GM18519 (cell line): ENCODE measurements around the gene BMPR1A.

Experiments
- ATAC-seq: cut with Tn5 transposase; IDR thresholded peaks from one replicate; pipeline ENCODE4 v1.9.1; 2021; ENCODE audit warnings: mild to moderate bottlenecking, moderate library complexity; ENCODE audit not compliant: unreplicated experiment, low FRiP score

Gene BMPR1A

DNA sequence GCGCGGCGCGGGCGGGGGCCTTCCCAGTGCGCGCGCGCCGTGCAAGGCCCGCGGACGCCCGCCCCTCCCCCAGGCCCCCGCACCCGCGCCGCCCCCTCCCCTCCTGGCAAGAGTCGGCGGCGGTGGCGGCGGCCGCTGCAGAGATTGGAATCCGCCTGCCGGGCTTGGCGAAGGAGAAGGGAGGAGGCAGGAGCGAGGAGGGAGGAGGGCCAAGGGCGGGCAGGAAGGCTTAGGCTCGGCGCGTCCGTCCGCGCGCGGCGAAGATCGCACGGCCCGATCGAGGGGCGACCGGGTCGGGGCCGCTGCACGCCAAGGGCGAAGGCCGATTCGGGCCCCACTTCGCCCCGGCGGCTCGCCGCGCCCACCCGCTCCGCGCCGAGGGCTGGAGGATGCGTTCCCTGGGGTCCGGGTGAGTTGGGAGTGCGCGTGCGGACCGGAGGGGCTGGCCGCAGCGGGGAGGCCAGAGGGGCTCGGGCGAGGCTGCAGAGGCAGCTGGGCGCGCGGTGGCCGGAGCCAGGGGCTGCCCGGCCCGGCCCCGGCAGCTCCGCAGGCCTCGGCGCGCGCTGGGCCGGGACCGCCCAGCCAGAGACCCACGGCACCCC lies at the start of gene BMPR1A:
Gene BMPR1A (plus strand): TSS at position 109 of the 602 bp plus-strand sequence. CDS start 119,400 bp downstream, outside the sequence.
- peak; percentile 25 for ATAC-seq

DNA sequence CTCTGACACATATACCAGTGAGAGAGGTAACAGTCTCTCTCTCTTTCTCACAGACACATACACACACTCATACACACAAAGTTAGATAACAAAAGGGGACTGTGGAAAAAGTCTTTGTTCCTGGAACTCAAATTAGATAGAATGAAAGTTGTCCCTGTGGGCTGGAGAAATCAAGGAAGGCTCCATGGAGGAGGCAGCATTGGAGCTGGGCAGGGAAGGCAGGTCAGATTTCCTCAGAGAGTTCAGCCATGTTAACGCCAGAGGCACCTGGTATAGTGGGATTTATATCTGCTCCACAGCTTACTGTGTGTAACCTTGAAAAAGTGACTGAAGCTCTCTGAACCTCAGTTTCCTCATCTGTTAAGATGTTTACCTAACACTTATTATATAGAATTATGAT lies 49.4 kb upstream of the BMPR1A start:
- no peak for ATAC-seq

- no peak for ATAC-seq
These were observed 48.9 kb upstream of the BMPR1A start for GRCh38 chr10:86707505-86707904.

DNA sequence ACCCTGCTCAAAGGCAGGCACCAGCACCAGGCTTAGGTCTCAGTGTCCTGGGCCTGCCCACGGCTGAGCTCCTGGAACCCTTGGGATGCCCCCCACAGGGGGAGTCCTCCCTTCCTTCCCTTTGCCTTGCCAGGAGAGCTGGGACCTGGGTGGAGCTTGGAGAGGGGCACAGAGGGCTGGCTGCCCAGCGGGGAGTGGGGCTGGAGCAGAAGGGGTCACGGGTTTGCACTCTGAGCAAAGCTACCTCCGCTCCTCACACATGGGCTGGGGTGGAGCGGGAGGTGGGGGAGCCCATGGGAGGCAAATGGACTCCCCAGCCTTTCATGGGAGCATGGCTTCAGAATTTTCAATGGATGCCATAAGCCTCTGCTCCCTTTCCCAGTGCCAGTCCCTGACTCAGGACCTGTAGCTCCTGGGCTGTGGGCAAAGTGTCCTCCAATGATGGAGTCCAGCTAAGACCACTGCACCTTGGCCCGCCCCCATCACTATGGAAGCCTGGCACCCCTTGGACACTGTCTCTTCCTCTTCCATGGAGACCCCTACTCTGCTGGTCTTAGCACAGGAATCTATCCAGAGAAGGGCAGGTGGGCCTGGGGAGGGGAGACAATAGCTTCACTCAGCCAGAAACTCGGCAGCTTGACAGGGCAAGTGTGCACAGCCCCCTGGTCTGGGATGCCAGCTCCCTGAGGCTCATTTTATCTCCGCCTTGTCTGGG lies 48.2 kb upstream of the BMPR1A start:
- ATAC-seq: no peak

- no peak for ATAC-seq
These were observed 47.5 kb upstream of the BMPR1A start for GRCh38 chr10:86708783-86709380.

- no peak for ATAC-seq
These were observed 46.8 kb upstream of the BMPR1A start for GRCh38 chr10:86709396-86710185.

DNA sequence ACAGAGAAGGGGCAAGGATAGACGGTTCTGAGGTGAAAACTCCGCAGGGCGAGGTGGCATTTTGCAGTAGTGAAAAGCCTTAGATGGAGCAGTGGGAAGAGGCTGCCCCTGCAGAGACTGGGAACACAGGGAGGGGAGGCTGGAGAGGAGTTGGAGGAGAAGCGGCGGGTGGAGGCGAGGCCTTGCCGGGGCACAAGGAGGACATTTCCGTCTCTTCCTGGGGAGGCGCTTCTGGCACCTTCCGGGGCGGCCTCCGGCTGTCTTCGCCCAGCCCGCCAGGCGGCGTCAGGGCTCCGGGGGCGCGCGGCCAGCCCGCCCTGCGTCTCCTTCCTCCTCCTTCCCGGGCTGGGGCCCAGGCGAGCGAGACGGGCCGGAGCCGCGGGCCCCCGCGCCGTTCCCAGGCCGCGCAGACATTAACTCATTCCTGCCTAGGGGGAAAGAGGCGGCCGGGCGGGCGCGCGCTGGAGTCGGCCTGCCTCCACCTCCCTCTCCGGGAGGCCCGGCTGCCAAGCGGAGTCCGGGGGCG lies 45.4 kb upstream of the BMPR1A start:
- ATAC-seq: peak; percentile 85

- ATAC-seq: peak; percentile 9
These were observed 44.7 kb upstream of the BMPR1A start for GRCh38 chr10:86711513-86712316.

- no peak for ATAC-seq
These were observed 44.1 kb upstream of the BMPR1A start for GRCh38 chr10:86712317-86712707.

DNA sequence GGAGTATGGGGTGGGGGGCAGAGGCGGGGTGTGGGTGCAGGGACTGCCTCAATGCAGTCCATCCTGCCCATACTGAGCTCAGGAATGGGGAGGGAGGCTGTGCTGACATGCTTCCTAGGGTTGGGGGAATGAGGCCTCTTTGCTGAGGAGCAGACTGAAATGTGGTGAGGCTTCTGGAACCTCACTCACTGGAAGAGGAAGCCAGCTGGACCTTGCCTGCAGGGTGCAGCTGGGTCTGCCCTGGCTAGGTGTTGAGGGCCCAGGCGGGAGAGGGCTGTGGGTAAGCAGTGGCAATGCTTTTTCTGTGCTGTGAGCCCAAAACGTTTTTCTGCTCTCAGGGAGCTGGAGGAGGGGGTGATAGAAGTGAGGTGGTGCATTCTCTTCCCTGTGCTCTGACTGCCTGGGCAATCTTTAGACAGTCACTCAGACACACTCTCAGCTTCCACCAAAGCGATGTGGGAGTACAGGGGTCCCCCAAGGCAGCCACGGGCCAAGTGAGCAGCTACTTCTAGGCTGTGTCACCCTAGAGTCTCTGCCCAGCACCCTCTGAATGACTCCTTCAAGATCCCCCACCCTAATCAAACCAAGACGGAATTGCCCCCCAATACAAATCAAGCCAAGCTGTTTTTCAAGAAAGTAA lies 41.1 kb upstream of the BMPR1A start:
- no peak for ATAC-seq

DNA sequence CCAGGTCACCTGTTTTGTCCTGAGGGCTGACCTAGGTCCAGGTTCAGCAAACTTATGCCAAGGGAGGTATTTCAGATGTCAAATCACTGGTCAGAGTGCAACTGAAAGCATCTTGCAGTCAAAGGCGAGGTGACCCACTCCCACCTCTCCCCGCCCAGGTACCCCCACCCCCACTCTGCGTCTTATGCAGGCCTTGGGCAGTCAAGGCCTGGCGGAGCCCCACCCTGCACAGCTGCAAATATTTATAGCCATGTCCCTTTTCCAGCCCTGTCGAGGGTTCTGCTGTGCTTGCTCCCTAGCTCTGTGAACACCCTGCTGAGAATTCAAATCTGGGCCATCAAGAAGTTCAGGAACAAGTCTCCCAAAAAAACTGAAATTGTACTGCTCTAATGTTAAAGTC lies 40.6 kb upstream of the BMPR1A start:
- ATAC-seq: no peak

GRCh38 chr10:86716466-86716865 lies 40.0 kb upstream of the BMPR1A start:
- no peak for ATAC-seq

- ATAC-seq: no peak
These were observed 37.9 kb upstream of the BMPR1A start for GRCh38 chr10:86718556-86718955.

DNA sequence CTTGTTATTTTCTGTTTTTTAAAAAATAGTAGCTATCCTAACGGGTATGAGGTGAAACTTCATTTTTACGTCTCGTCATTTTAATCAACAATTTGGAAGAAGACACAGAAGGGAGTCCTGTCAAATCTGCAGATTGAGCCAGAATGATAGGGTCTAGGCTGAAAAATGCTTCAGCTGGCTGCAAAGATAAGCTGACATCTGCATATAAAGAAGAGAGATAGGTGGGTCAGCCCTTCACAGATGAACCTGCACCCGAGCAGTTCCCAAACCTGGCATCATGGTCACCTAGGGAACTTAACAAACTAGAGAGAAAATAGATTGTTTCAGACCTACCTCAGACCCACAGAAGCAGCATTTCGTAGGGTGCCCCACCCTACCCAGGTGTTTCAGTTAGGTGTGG lies 35.2 kb upstream of the BMPR1A start:
- ATAC-seq: no peak

GRCh38 chr10:86723009-86723408 lies 33.4 kb upstream of the BMPR1A start:
- no peak for ATAC-seq

- no peak for ATAC-seq
These were observed 32.0 kb upstream of the BMPR1A start for GRCh38 chr10:86724445-86724844.

GRCh38 chr10:86725980-86726676 lies 30.3 kb upstream of the BMPR1A start:
- no peak for ATAC-seq

DNA sequence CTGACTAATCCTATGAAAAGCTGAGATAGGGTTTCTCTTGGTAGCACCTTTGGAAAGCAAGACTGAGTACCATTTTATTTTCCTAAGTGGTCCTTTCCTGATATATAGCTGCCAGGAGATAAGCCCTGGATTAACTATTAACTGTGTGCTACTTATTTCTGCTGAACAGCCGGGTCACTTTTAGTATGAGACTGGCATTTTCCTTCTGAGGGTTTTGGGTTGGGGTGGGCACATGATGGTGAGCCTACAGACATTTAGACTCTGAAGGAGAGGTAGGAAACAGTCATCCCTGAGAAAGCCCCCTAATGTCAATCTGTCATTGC lies 29.8 kb upstream of the BMPR1A start:
- no peak for ATAC-seq

GRCh38 chr10:86727470-86727869 lies 28.9 kb upstream of the BMPR1A start:
- ATAC-seq: no peak
